Activated T-helper 1 cell treated with anti-CD3 and anti-CD28 coated beads, Interleukin-12 subunit alpha, Interleukin-12 subunit beta, Interleukin-2, Interleukin-4 antibody, amounts not matched to agents 30 ng/mL and 10 ng/mL and 1 ng/mL, durations not matched to agents 14 hours and 24 hours and 36 hours (primary cell): ENCODE measurements around the gene ETNK1. TPM values are rescaled to one million over a fixed set of nuclear protein-coding genes. Genes with fewer than 3 reads are reported as not detected.
"Not testable (repeated sequence)": the region's sequence is repeated elsewhere in the genome, so short reads cannot be mapped to it uniquely, and the experiment has no call there.

Experiments
- DNase-seq: peaks from one replicate; pipeline ENCODE4 v3.0.0; 2021; ENCODE audit warnings: low spot score
- H3K27ac Mint-ChIP-seq: one replicate; pipeline ENCODE4 v1.8.0; 2021; ENCODE audit warnings: mild to moderate bottlenecking, mixed read lengths
- H3K27me3 Mint-ChIP-seq: one replicate; pipeline ENCODE4 v1.8.0; 2022; ENCODE audit warnings: mild to moderate bottlenecking, moderate library complexity, mixed read lengths; ENCODE audit not compliant: insufficient read depth
- H3K36me3 Mint-ChIP-seq: one replicate; pipeline ENCODE4 v1.8.0; 2021; ENCODE audit warnings: low read depth, mixed read lengths
- H3K4me1 Mint-ChIP-seq: one replicate; pipeline ENCODE4 v1.8.0; 2021; ENCODE audit warnings: low read depth, mixed read lengths
- H3K4me3 Mint-ChIP-seq: one replicate; pipeline ENCODE4 v1.8.0; 2021; ENCODE audit warnings: mild to moderate bottlenecking, moderate library complexity, mixed read lengths
- H3K9me3 Mint-ChIP-seq: one replicate; pipeline ENCODE4 v1.8.0; 2021; ENCODE audit warnings: mixed read lengths
- intact Hi-C: fragments of 100-400 bp; cut with micrococcal nuclease; formaldehyde crosslinking; loops from one replicate; pipeline ENCODE4 v1.15.1; 2024
- total RNA-seq: library from RNA; stranded (reverse); gene quantifications from 2 replicates; pipeline ENCODE4 v1.2.3, GENCODE V29; 2022

ETNK1 gene
- total RNA-seq, 1 donor from 2014 or later = 111 TPM

- peaks cover 57% of the 10 kb centered on the region for H3K36me3 Mint-ChIP-seq
- no peak overlapping the region for H3K4me3 Mint-ChIP-seq
- intact Hi-C loops = no loop called here
- no peaks in the 10 kb centered on the region for H3K27me3 Mint-ChIP-seq
- peaks cover 5% of the 10 kb centered on the region for H3K9me3 Mint-ChIP-seq
- H3K4me1 Mint-ChIP-seq = peaks cover 4% of the 10 kb centered on the region
- no peak for DNase-seq
- no peak overlapping the region for H3K27ac Mint-ChIP-seq
These were observed 53.0 kb downstream of the ETNK1 start for GRCh38 chr12:22677781-22678574.

DNA sequence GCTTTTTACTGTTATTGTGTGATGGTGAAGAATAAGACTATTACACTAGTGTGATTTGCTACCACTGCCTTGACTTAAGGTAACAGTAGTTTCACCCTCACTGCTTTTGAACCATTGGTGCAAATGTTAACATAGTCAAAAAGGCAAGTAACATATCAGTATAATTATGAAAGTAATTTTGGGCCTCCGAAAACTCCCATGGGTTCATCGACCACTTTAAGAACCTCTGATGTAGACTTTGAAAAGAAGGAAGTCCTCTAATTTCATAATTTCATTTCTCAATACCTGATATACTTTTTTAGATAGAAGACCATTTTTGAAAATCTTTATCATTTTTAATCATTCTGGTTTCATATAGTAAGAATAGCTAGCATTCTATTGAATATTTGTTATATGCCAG lies 57.7 kb downstream of the ETNK1 start:
- peaks cover 39% of the 10 kb centered on the region for H3K36me3 Mint-ChIP-seq
- H3K27me3 Mint-ChIP-seq = no peaks in the 10 kb centered on the region
- intact Hi-C loops = loop anchor here (10.0 kb wide), 1 partner anchor 638 kb away; the partner anchor contains the start of gene CMAS
- no peak for DNase-seq
- no peak overlapping the region for H3K4me3 Mint-ChIP-seq
- no peak overlapping the region for H3K27ac Mint-ChIP-seq
- H3K4me1 Mint-ChIP-seq = peaks cover 25% of the 10 kb centered on the region
- peaks cover 4% of the 10 kb centered on the region for H3K9me3 Mint-ChIP-seq

GRCh38 chr12:22683131-22683530 lies 58.2 kb downstream of the ETNK1 start:
- Mint-ChIP-seq H3K9me3 (peaks cover 4% of the 10 kb centered on the region), H3K4me1 (peaks cover 25% of the 10 kb centered on the region), H3K27ac (no peak overlapping the region), H3K27me3 (no peaks in the 10 kb centered on the region), H3K36me3 (peaks cover 35% of the 10 kb centered on the region), H3K4me3 (no peak overlapping the region)
- intact Hi-C loops = loop anchor here (10.0 kb wide), 1 partner anchor 638 kb away; the partner anchor contains the start of gene CMAS
- DNase-seq = no peak

DNA sequence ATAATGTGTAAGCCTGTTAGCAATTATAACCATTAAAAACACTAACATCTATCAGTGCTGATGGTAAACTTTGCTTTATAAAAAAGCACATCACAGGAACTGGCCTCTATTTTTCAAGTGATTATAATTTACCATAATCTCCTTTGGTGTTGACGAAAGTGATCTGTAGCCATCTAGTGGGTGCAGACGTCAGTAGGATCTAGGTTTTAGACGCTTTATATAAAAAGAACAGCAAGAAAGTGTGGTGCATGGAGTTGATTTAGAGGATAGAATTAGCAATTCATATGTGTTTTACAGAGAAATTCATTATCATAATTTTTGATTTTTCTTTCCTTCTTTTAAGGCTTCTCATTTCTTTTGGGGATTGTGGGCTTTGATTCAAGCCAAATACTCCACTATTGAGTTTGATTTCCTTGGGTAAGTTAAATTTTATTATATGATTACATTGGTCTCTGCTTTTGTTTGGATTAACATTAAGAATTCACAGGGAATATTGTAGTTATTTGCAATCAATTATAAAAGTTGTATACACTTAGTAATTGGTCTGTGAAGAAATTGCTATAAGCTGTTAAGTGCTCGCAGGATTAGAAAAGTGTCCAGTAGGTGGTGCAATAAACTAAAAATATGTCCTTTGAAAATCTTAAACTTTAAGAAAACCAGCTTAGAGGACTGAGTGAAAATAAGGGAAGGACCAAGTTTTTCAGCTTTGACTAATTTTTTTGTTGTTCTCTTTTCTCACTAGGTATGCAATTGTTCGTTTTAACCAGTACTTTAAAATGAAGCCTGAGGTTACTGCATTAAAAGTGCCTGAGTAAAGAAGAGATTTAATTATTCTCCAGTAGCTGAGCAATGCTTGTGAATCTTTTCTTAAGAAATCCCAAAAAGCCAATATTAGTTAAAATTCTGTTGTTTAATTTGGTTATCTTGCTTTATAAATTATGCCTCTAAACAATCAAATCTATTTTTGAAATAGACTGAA lies 59.5 kb downstream of the ETNK1 start:
- H3K4me1 Mint-ChIP-seq = peaks cover 24% of the 10 kb centered on the region
- H3K27ac Mint-ChIP-seq = no peak overlapping the region
- no peak for DNase-seq
- no peak overlapping the region for H3K4me3 Mint-ChIP-seq
- H3K9me3 Mint-ChIP-seq = peaks cover 4% of the 10 kb centered on the region
- H3K27me3 Mint-ChIP-seq = no peaks in the 10 kb centered on the region
- H3K36me3 Mint-ChIP-seq = peaks cover 24% of the 10 kb centered on the region
- intact Hi-C loops = loop anchor here (5.0 to 10.0 kb wide), 3 partner anchors 173 to 640 kb away; partner anchors contain the start of gene CMAS

GRCh38 chr12:22686193-22686592 lies 61.2 kb downstream of the ETNK1 start:
- no peak for DNase-seq
- intact Hi-C loops = loop anchor here (2.0 to 10.0 kb wide), 4 partner anchors 61 to 641 kb away; partner anchors contain the start of genes CMAS and ETNK1
- Mint-ChIP-seq H3K9me3 (peaks cover 4% of the 10 kb centered on the region), H3K4me3 (no peak overlapping the region), H3K36me3 (peaks cover 15% of the 10 kb centered on the region), H3K27ac (no peak overlapping the region), H3K27me3 (no peaks in the 10 kb centered on the region), H3K4me1 (peaks cover 24% of the 10 kb centered on the region)

DNA sequence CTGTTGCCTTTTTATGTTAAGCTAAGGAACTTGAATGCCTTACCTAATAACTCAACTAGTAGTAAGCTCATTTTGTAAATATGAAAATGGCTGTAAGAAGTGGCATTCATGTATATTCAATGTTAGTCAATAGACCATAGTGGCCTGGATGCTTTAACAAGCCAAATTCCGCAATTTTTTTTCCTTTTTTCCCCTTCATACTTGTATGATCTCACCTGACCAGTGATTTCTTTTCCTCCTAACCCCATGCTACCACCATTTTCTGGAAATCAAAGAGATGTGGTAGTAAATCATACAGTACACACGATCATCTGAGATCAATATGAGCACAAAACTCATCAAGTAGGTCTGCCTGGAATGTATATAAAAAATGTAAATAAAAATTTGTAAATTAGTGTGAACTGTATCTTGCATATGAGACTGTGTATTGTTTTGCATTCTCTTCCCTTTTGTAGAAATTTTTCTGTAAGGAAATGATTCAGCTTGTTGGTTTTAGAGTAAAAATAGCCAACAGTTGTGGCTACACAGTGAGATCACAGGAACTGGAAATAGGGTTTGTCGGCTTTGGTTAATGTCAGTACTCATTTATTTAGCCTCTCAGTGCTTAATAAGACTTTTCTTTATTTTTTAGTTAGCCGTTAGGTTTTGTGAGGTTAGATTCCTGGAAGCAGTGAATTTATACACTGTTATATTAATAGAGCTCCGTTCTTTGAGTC lies 62.5 kb downstream of the ETNK1 start:
- H3K36me3 Mint-ChIP-seq = peaks cover 26% of the 10 kb centered on the region
- H3K9me3 Mint-ChIP-seq = peaks cover 4% of the 10 kb centered on the region
- H3K4me3 Mint-ChIP-seq = no peak overlapping the region
- no peak for DNase-seq
- H3K4me1 Mint-ChIP-seq = peaks cover 37% of the 10 kb centered on the region
- H3K27ac Mint-ChIP-seq = peak overlapping the region; percentile 21
- H3K27me3 Mint-ChIP-seq = no peaks in the 10 kb centered on the region
- intact Hi-C loops = loop anchor here (1.0 to 10.0 kb wide), 5 partner anchors 63 to 643 kb away; partner anchors contain the start of genes C2CD5, CMAS and ETNK1

DNA sequence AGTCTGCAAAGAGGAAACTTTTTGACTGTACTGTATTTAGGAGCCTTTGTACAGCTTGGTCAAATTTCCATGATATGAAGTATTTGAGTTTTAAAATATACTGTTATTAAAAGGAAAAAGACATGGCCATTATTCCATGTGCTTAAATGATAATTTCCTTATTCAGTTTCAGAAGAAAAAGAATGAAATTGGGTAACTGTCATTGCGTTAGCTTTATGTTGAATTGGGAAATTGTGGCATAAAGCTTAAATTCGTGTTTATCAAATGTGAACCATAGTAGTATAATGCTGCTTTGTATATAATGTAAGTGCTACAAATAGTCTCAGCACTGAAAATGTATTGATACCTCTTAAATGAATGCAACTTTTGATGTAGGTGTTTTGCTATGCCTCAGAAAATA lies 64.9 kb downstream of the ETNK1 start:
- Mint-ChIP-seq H3K36me3 (peaks cover 25% of the 10 kb centered on the region), H3K4me3 (no peak overlapping the region), H3K27ac (no peak overlapping the region), H3K9me3 (peaks cover 4% of the 10 kb centered on the region), H3K27me3 (no peaks in the 10 kb centered on the region), H3K4me1 (peaks cover 29% of the 10 kb centered on the region)
- no peak for DNase-seq
- intact Hi-C loops = loop anchor here (5.0 to 10.0 kb wide), 3 partner anchors 167 to 645 kb away; partner anchors contain the start of gene CMAS

GRCh38 chr12:22691319-22691718 lies 66.3 kb downstream of the ETNK1 start:
- Mint-ChIP-seq H3K27me3 (peaks cover 9% of the 10 kb centered on the region), H3K4me1 (peaks cover 29% of the 10 kb centered on the region), H3K27ac (no peak overlapping the region), H3K36me3 (peaks cover 25% of the 10 kb centered on the region), H3K4me3 (no peak overlapping the region), H3K9me3 (peaks cover 4% of the 10 kb centered on the region)
- intact Hi-C loops = no loop called here
- no peak for DNase-seq

DNA sequence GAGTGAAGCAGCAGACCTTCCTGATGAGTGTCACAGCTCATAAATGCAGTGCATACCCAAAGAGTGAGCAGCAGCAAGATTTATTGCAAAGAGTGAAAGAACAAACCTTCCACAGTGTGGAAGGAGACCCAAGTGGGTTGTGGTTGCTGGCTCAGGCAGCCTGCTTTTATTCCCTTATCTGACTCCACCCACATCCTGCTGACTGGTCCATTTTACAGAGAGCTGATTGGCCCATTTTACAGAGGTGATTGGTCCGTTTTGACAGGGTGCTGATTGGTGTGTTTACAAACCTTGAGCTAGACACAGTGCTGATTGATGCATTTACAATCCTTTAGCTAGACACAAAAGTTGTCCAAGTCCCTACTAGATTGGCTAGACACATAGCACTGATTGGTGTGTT lies 67.5 kb downstream of the ETNK1 start:
- DNase-seq, H3K27ac Mint-ChIP-seq, H3K4me3 Mint-ChIP-seq, H3K9me3 Mint-ChIP-seq, intact Hi-C loops: not testable (repeated sequence)
- Mint-ChIP-seq H3K36me3 (peaks cover 18% of the 10 kb centered on the region), H3K4me1 (peaks cover 18% of the 10 kb centered on the region), H3K27me3 (peaks cover 13% of the 10 kb centered on the region)

GRCh38 chr12:22692964-22693555 lies 68.1 kb downstream of the ETNK1 start:
- intact Hi-C loops = no loop called here
- Mint-ChIP-seq H3K4me1 (peaks cover 14% of the 10 kb centered on the region), H3K27me3 (peaks cover 13% of the 10 kb centered on the region), H3K9me3 (no peaks in the 10 kb centered on the region), H3K27ac (no peak overlapping the region), H3K4me3 (no peak overlapping the region), H3K36me3 (peaks cover 15% of the 10 kb centered on the region)
- no peak for DNase-seq

GRCh38 chr12:22698576-22698975 lies 73.6 kb downstream of the ETNK1 start:
- no peaks in the 10 kb centered on the region for H3K9me3 Mint-ChIP-seq
- no peak overlapping the region for H3K27ac Mint-ChIP-seq
- H3K4me3 Mint-ChIP-seq = no peak overlapping the region
- H3K4me1 Mint-ChIP-seq = no peaks in the 10 kb centered on the region
- no peak for DNase-seq
- peaks cover 17% of the 10 kb centered on the region for H3K27me3 Mint-ChIP-seq
- H3K36me3 Mint-ChIP-seq = peaks cover 1% of the 10 kb centered on the region
- intact Hi-C loops = no loop called here

- intact Hi-C loops, H3K9me3 Mint-ChIP-seq, H3K4me3 Mint-ChIP-seq, H3K27ac Mint-ChIP-seq, H3K36me3 Mint-ChIP-seq, DNase-seq, H3K4me1 Mint-ChIP-seq: not testable (repeated sequence)
- H3K27me3 Mint-ChIP-seq = peaks cover 17% of the 10 kb centered on the region
These were observed 74.7 kb downstream of the ETNK1 start for GRCh38 chr12:22699705-22700104.
